Measurements from ENCODE around the gene PELI2. TPM values are rescaled to one million over a fixed set of nuclear protein-coding genes. Genes with fewer than 3 reads are reported as not detected.
A peak's percentile ranks its signal among the peaks of the same experiment; 100 is the strongest.

PELI2 gene
- total and polyA plus RNA-seq, 2 donors (not counting 1 experiment from before 2014, with no cell fraction given), result 15.5 to 29.2 TPM

GRCh38 chr14:56183631-56184157 lies 65.5 kb downstream of the PELI2 start:
- Histone ChIP-seq H3K79me2 (ENCODE audit: control insufficient read depth, insufficient read depth, low read length) (no peaks in the 10 kb centered on the region), H3K27me3 (ENCODE audit: control insufficient read depth, insufficient read depth, low read length) (no peaks in the 10 kb centered on the region), H3K4me1 (ENCODE audit: control insufficient read depth, extremely low read depth, insufficient read depth, low read length) (no peaks in the 10 kb centered on the region), H3K27ac (ENCODE audit: insufficient read depth, low read length) (no peak overlapping the region), H3K9me3 (ENCODE audit: control insufficient read depth, insufficient read depth, low read depth, low read length) (no peaks in the 10 kb centered on the region), H4K20me1 (ENCODE audit: control insufficient read depth, extremely low read depth, insufficient read depth, low read length) (no peaks in the 10 kb centered on the region), H3K4me2 (ENCODE audit: extremely low read depth, insufficient read depth, low read length) (no peak overlapping the region), H3K4me3 (replicated peaks in 1 of 4; ENCODE audit: control extremely low read depth in 1 of 4, insufficient read depth in 1 of 4, low read depth in 3 of 4, low read length in 4 of 4) (no peak overlapping the region), H3K9ac (ENCODE audit: insufficient read depth, low read length) (no peak overlapping the region), H3K36me3 (ENCODE audit: control insufficient read depth, insufficient read depth, low read length) (no peaks in the 10 kb centered on the region), H2AFZ (ENCODE audit: low read length) (no peak overlapping the region)
- DNase-seq (ENCODE audit: low read depth in 2 of 2), result peak in 1 of 2 donors; percentile 25
- TF ChIP-seq, protein P1, sequence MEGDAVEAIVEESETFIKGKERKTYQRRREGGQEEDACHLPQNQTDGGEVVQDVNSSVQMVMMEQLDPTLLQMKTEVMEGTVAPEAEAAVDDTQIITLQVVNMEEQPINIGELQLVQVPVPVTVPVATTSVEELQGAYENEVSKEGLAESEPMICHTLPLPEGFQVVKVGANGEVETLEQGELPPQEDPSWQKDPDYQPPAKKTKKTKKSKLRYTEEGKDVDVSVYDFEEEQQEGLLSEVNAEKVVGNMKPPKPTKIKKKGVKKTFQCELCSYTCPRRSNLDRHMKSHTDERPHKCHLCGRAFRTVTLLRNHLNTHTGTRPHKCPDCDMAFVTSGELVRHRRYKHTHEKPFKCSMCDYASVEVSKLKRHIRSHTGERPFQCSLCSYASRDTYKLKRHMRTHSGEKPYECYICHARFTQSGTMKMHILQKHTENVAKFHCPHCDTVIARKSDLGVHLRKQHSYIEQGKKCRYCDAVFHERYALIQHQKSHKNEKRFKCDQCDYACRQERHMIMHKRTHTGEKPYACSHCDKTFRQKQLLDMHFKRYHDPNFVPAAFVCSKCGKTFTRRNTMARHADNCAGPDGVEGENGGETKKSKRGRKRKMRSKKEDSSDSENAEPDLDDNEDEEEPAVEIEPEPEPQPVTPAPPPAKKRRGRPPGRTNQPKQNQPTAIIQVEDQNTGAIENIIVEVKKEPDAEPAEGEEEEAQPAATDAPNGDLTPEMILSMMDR (conservative IDR thresholded peaks at IDR 0.05 in 1 of 2, IDR thresholded peaks at IDR 0.05 in 1 of 2; ENCODE audit: low read depth in 1 of 2, low read length in 2 of 2), result no peak
- TF ChIP-seq EZH2 (IDR thresholded peaks at IDR 0.05; ENCODE audit: low read length, missing control alignments), result no peak

- H4K20me1 ChIP-seq (ENCODE audit: control insufficient read depth, extremely low read depth, insufficient read depth, low read length), result no peaks in the 10 kb centered on the region
- peaks cover 2% of the 10 kb centered on the region for H3K4me1 ChIP-seq (ENCODE audit: control insufficient read depth, extremely low read depth, insufficient read depth, low read length)
- H3K27me3 ChIP-seq (ENCODE audit: control insufficient read depth, insufficient read depth, low read length), result no peaks in the 10 kb centered on the region
- no peak for DNase-seq (ENCODE audit: low read depth in 2 of 2)
- H3K9ac ChIP-seq (ENCODE audit: insufficient read depth, low read length), result no peak overlapping the region
- TF ChIP-seq, protein P1 (conservative IDR thresholded peaks at IDR 0.05 in 1 of 2, IDR thresholded peaks at IDR 0.05 in 1 of 2; ENCODE audit: low read depth in 1 of 2, low read length in 2 of 2), result no peak
- TF ChIP-seq EZH2 (IDR thresholded peaks at IDR 0.05; ENCODE audit: low read length, missing control alignments), result no peak
- H3K79me2 ChIP-seq (ENCODE audit: control insufficient read depth, insufficient read depth, low read length), result no peaks in the 10 kb centered on the region
- H3K9me3 ChIP-seq (ENCODE audit: control insufficient read depth, insufficient read depth, low read depth, low read length), result no peaks in the 10 kb centered on the region
- no peak overlapping the region for H3K27ac ChIP-seq (ENCODE audit: insufficient read depth, low read length)
- H3K36me3 ChIP-seq (ENCODE audit: control insufficient read depth, insufficient read depth, low read length), result no peaks in the 10 kb centered on the region
- no peak overlapping the region for H3K4me2 ChIP-seq (ENCODE audit: extremely low read depth, insufficient read depth, low read length)
- no peak overlapping the region for H3K4me3 ChIP-seq (replicated peaks in 1 of 4; ENCODE audit: control extremely low read depth in 1 of 4, insufficient read depth in 1 of 4, low read depth in 3 of 4, low read length in 4 of 4)
- H2AFZ ChIP-seq (ENCODE audit: low read length), result no peak overlapping the region
These were observed 67.8 kb downstream of the PELI2 start for GRCh38 chr14:56185992-56186391.

- peaks cover 2% of the 10 kb centered on the region for H3K4me1 ChIP-seq (ENCODE audit: control insufficient read depth, extremely low read depth, insufficient read depth, low read length)
- no peak overlapping the region for H3K4me3 ChIP-seq (replicated peaks in 1 of 4; ENCODE audit: control extremely low read depth in 1 of 4, insufficient read depth in 1 of 4, low read depth in 3 of 4, low read length in 4 of 4)
- no peaks in the 10 kb centered on the region for H3K79me2 ChIP-seq (ENCODE audit: control insufficient read depth, insufficient read depth, low read length)
- H3K9ac ChIP-seq (ENCODE audit: insufficient read depth, low read length), result no peak overlapping the region
- no peaks in the 10 kb centered on the region for H3K9me3 ChIP-seq (ENCODE audit: control insufficient read depth, insufficient read depth, low read depth, low read length)
- no peak overlapping the region for H3K4me2 ChIP-seq (ENCODE audit: extremely low read depth, insufficient read depth, low read length)
- no peaks in the 10 kb centered on the region for H3K36me3 ChIP-seq (ENCODE audit: control insufficient read depth, insufficient read depth, low read length)
- no peak overlapping the region for H2AFZ ChIP-seq (ENCODE audit: low read length)
- H4K20me1 ChIP-seq (ENCODE audit: control insufficient read depth, extremely low read depth, insufficient read depth, low read length), result no peaks in the 10 kb centered on the region
- H3K27ac ChIP-seq (ENCODE audit: insufficient read depth, low read length), result no peak overlapping the region
- TF ChIP-seq, protein P1 (conservative IDR thresholded peaks at IDR 0.05 in 1 of 2, IDR thresholded peaks at IDR 0.05 in 1 of 2; ENCODE audit: low read depth in 1 of 2, low read length in 2 of 2), result no peak
- TF ChIP-seq EZH2 (IDR thresholded peaks at IDR 0.05; ENCODE audit: low read length, missing control alignments), result no peak
- H3K27me3 ChIP-seq (ENCODE audit: control insufficient read depth, insufficient read depth, low read length), result no peaks in the 10 kb centered on the region
- no peak for DNase-seq (ENCODE audit: low read depth in 2 of 2)
These were observed 69.5 kb downstream of the PELI2 start for GRCh38 chr14:56187736-56188135.
